NCI-H2196 (cell line): Measurements from ENCODE around the gene TRIAP1.
"Not testable (repeated sequence)": the region's sequence is repeated elsewhere in the genome, so short reads cannot be mapped to it uniquely, and the experiment has no call there.

Experiments
- DNase-seq: peaks from one replicate; lab custom pipeline; 2025; ENCODE audit not compliant: unreplicated experiment; lab: John Stamatoyannopoulos, UW

TRIAP1 gene

DNA sequence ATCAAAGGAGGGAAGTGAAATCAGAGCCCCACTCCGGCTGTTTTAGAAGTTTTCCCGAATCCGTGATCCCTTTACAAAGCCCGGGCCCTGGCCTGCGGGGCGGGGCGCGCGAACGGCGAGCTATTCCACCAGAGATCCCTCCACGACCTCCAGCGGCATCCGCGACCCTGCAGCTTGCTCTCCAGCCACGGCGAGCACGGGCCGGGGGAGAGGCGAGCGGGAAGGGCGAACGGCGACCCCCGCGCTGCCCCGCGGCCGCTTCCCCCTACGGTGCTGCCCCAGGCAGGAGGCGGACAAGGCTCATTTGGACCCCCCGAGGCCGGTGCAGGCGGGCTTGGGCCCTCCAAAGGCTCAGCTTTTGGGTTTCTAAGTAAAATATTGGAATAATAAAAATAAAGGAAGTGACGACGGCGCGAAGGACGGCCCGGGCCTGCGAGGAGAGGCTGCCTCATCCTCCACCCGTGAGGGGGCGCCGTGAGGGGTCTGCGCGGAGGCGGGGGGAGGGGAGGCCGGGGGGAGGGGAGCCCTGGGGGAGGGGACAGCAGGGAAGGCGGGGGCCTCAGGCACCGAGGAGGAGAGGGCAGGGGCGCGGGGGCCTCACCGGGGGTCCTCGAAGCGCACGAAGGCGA is 22.8 kb upstream of the TRIAP1 start:
- DNase-seq = no peak

DNA sequence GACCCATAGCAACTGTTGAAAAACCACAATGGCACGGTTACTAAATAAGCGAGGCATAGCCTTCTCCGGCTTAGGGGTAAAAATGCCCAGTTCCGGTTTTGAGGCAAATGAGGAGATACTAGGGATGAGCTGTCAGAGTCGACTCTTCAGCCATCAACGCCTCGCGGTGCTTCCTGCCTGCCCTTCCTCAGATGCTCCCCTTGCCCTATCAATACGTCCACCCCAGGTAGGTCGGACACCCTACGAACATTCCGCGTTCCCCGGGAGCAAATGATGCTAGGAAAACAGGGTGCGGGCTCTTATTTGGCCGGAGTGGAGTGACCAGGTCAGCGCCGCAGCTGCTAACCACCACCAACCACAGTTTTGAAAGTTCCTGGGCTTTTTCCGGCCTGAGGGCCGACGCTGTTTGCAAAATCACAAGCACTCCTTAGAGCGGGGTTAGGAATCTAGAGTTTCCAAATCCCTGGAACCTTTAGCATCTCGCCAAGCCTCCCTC is 22.2 kb upstream of the TRIAP1 start:
- peak; percentile 24 for DNase-seq

DNA sequence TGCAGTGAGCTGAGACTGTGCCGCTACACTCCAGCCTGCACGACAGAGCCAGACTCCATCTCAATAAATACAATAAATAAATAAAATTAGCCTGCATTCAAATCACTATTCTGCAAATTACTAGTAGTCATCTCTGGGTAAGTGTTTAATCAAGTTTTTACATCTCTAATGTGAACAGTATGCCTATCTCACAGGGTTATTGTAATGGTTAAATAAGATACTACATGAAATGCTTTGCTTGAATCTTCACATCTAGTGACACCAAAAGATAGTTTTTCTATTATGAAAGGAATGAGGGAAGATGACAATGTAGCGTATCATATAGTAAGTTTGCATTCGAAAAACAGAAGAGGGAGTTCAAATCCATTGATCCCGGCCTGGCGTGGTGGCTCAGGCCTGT is 21.3 kb upstream of the TRIAP1 start:
- no peak for DNase-seq

DNA sequence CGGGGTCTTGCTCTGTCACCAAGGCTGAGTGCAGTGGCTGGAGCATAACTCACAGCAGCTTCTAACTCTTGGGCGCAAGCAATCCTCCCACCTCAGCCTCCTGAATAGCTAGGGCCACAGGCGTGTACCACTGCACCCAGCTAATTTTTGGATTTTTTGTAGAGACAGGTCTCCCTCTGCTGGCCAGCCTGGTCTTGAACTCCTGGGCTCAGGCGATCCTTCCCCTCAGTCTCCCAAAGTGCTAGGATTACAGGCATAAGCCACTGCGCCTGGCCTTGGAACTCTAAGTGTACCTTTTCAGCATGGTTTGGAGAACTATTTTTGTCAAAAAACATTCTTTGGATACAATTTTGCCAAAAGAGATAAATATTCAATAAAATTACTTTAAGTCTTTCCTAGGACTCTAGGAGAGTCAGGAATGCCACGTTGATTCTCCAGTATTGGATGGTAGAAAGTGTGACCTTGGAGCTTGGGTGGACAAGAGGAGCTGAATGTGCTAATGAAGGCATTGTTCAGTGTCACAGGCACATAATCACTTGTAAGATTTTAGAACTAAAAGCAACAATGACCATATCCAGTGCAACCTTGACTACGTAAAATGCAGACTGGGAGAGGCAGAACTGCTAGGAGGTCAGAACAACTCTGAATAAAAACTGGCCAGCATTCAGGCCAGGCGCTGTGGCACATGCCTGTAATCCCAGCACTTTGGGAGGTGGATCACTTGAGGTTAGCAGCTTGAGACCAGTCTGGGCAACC is 20.6 kb upstream of the TRIAP1 start:
- DNase-seq = peak; percentile 55

DNA sequence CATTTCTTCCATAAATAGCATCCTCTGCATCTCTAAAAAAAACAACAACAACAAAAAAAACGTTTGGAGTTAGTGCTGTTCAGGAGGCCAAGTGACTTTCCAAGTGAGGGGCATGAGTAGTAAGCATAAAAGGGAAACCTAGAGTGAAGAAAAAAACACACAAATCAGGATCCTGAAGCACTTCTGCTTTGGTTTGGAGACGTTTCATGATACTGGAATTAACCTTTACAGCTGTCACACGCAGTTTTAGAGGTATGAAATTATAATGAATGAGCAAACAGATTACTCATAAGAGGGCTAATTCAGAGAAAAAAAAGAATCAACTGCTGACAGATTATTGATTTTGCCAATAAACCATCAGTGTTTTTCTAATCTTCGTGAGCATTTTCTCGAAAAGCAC is 19.6 kb upstream of the TRIAP1 start:
- DNase-seq = no peak

DNA sequence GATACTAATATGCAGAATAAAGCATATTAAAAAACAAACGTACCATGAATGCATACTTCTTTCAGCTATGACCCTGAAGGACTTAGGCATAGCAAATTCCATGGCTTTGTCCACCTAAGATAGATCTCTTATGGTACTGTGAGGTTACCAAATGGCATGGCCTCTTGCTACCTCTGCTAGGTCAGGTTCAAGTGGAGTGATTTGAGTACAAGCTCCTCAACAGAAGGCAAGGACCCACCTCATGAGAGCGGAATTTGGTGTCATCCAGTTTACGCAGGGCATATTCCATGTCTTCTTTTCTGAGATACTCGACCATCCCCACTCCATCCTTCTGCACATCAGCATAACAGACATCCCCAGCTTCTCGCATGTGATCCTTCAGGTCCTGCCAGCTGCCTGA is 17.5 kb upstream of the TRIAP1 start:
- DNase-seq = no peak

DNA sequence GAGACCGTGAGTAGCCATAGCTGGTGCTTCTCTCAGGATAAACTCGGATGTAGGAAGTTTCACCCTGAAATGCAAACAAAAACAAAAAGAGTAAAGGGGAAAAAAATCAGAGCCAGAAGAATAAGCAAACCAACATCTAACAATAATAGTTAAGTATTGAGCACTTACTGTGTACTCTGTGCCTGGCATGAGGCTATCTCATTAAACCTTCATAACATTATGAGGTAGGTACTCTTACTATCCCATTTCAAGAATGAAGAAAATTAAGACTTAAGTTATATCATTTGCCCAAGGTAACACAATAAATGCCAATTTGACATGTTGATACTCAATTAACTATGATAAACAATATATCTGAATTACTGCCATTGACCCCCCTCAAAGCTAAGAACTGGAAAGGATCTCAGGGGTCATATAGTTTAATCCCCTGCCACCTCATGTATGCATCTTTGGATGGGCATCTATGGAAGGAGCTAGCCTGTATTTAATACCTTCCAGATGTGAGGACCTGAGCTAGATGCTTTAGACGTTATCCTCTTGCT is 16.0 kb upstream of the TRIAP1 start:
- DNase-seq = no peak

DNA sequence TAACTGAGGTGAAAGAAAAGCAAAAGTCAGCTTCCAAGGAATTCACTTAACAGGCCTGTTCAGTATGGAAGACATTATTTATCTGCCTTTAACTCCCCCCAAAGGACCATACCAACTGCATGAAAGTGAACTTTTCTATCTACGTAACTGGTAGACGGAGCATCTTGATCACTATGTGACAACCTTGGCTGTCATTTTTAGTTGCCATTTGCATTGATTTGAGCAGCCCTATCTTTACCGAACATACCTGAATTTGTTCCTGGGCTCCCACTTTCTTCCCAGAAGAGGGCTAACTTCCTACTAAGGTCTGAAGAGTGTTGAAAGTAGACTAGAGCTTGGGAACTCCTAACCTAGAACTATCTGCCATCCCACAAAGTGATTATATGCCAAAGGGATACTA is 14.0 kb upstream of the TRIAP1 start:
- no peak for DNase-seq

DNA sequence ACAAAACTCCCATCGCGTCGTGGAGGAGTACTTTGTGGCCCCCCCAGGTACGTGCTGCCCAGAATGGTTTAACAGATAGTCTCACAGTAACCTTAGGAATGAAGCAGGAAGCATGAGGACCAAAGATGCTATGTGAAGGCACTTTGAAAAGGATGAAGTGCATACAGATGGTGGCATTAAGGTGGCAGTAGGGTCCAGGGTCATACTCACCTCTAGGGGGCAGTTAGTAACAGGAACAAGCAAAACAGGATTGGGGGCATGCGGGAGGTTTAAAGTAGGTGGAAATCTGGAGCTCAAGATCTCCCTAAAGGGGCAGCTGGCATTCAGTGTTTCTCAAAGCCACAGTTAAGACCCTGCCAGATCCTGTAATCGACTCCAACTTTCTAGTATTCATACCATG is 10.9 kb upstream of the TRIAP1 start:
- DNase-seq = no peak

DNA sequence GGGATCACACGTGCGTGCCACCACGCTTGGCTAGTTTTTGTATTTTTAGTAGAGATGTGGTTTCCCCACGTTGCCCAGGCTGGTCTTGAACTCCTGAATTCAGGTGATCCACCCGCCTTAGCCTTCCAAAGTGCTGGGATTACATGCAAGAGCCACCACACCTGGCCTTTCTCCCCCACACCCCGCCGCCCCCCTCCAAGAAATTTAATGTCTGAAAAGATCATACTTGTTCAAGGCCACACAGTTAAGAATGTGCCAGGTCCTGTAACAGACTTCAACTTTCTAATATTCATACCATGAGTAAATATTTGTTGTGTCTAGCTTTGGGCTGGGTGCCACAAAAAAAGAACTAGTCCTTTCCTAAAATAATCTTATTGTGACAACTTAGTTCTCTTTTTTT is 9.1 kb upstream of the TRIAP1 start:
- no peak for DNase-seq

DNA sequence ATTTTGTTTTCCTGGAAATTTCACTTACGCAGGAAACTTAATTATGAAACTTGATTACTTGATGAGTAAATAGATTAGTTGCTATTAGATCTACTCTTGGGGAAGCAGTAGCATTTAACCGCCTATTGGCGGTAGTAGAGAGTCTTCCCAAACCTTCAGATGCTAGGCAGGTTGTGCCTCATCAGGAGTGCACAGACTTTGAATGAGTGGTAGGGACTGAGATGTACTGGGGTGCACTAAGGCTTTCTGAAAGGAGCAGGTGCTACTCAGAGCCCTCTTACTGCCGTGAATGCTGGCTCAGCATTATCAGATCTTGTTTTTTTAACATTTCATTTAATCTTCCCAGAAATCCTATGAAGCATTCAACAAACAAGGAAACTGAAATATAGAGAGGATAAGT is 7.8 kb upstream of the TRIAP1 start:
- peak; percentile 16 for DNase-seq

DNA sequence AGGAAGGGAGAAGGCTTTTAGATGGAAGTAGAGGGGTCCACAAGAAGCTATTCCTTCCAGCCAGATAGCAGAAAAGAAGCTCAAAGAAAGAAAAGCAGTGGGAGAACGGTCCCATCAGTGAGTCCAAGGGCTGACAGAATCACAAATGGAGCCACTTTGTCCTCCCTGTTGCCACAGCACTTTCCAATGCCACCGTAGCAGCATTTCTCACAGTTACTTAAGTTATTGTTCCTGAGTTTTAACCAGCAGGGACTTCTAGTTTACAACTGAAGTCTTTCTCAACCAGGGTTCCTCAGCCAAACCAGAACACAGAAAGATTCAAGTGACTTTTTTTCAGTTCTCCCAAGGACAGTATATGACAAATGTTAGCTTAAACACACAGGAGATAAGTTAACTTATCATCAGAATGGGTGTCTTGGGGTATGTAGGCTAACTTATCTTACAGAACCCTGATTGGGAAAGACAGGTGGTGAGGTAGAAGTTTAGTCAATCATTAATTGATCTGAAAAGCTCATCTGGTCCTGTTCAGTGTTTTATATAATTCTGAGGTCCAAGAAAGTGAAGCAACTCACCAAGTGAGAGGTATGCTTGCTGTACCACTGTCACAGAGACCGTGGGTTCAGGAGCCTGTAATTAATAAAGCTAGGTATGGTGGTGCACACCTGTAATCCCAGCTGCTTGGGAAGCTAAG is 7.0 kb upstream of the TRIAP1 start:
- no peak for DNase-seq

DNA sequence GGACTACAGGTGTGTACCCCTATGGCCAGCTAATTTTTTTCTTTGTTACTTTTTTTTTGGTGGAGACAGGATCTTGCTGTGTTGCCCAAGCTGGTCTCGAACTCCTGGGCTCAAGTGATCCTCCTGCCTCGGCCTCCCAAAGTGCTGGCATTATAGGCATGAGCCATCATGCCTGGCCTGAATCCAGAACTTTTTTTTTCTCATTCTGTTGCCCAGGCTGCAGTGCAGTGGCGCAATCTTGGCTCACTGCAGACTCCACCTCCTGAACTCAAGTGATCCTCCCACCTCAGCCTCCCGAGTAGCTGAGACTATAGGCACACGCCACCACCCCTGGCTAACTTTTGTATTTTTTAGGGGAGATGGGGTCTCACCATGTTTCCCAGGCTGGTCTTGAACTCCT is 6.3 kb upstream of the TRIAP1 start:
- DNase-seq = peak; percentile 5

DNA sequence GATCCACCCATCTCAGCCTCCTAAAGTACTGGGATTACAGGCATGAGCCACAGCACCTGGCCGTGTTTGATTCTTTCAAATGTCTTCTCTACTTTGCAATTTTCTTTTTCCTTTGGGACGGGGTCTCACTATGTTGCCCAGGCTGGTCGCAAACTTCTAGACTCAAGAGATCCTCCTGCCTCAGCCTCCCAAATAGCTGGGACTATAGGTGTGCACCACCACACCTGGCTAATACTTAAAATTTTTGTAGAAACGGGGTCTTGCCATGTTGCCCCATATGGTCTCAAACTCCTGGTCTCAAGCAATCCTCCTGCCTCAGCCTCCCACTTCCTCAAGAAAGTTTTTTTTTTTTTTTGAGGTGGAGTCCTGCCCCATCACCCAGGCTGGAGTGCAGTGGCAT is 1.8 kb upstream of the TRIAP1 start:
- DNase-seq = no peak

DNA sequence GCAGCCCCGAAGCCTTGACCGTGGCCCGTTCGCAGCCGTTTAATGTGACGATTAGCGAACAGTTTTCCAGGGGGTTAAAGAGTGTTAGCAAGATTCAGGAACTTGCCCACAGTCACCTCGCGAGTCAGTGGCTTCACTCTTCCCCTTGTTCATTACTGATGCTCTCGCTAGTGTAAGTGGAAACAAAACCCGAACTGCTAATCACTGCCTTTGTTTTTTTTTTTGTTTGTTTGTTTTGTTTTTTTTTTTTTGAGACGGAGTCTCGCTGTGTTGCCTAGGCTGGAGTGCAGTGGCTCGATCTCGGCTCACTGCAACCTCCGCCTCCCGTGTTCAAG is 627 bp upstream of the TRIAP1 start:
- not testable (repeated sequence) for DNase-seq

DNA sequence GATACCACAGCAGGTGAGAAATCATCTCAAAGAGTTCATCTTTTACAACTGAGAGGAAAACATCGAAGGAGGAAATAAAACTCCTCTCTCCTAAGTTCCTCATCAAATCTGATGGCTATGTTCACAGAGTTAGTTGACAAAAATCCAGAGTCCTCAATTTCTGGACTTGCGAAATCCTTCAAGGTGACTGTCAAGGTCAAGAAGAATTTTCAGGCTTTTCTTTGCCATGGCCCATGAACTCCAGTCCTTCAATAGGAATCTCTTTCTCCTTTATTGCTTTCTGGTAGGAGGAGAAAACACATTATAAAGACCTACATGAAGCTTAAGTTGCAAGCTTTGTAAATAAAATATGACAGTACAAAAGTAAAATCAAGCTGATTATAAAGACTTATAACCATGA is 1.5 kb downstream of the TRIAP1 start:
- no peak for DNase-seq

DNA sequence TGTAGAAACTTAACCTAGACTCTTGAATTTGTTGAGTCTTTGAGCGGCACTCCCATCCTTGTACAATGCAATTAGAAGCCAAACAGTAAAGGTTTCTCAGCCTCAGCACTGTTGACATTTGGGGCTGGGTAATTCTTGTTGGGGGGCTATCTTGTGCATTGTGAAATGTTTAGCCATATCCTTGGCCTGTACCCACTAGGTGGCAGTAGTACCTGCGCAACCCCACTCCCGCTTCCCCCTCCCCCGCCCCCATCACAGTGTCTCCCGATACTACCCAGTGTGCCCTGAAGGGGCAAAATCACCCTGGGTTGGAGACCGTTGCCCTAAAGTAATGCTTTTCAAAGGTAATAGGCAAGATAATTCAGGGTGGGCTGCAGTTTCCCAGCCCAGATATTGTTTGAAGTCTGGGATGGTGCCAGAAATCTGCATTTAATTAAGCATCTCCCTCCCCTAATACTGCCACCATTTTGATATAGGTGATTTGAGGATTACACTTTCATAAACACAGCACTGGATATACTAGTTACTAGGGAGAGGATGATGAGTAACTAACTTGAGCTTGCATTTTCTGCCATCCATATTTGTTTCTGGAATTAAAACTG is 6.4 kb downstream of the TRIAP1 start:
- DNase-seq = peak; percentile 54

DNA sequence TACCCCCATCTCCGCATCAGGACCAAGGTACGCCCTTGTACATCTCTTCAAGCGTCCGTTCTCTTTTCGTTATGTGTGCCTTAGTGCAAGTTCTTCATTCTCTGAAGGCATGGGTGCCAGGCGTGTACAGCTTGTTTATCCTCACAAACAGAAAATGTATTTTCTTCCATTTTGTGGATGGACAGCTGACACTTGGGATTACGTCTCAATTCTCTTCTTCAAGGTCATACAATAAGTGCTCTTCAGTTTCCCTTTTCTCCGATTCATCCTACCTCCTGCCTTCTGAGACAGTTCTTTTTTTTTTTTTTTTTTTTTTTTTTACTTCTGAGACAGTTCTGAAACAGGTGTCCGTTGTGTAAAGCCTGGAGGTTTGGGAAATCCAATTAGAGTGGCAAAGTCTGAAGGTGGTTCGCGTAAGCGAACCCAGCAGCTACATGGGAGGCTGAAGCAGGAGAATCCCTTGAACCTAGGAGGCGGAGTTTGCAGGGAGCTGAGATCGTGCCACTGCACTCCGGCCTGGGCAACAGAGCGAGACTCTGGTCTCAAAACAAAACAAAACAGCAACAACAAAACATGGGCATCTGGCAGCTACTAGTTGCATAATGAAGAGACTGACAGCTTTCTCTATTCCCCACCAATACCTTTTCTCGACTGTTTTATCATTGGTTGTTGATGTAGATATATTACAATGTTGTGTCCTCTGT is 7.5 kb downstream of the TRIAP1 start:
- DNase-seq = no peak

DNA sequence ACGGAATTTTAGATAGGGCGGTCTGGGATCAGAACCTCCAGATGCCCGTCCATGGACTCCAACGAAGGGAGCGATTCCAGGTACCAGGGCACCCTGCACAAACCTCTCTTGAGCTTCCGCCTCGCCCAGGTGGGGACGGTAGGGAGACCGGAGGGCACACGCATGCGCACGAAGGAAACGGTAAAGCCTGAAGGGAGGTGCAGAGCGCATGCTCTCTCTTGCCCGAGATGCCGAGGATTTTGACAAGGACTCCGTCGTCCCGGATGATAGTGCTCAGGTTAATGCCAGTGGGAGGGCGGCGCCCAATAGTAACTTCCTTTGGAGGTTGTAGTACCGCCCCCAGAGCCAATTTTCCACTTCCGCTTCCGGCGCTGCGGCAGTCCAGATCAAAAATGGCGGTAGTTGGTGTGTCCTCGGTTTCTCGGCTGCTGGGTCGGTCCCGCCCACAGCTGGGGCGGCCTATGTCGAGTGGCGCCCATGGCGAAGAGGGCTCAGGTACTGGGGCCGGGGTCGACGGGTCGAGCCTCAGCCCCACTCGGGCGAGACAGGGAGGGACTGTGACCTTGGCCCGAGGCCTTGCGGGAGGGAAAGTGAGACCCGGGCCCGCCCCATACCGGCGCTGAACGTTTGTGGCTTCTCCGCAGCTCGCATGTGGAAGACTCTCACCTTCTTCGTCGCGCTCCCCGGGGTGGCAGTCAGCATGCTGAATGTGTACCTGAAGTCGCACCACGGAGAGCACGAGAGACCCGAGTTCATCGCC is 8.3 kb downstream of the TRIAP1 start, which contains the start of gene COX6A1:
TSS of gene COX6A1 (plus strand) at position 379 of the 760 bp plus-strand sequence. CDS start at position 393, 14 bp downstream.
- peak; percentile 99 for DNase-seq
